Upper lobe of right lung (tissue), 1 donor: ENCODE measurements around the gene ILRUN. TPM values are rescaled to one million over a fixed set of nuclear protein-coding genes. Genes with fewer than 3 reads are reported as not detected.
A peak's percentile ranks its signal among the peaks of the same experiment; 100 is the strongest.

Experiments
- ATAC-seq: fragments of 200-7000 bp; cut with Tn5 transposase; one replicate; pipeline ENCODE4 v1.9.1; 2020; ENCODE audit warnings: mild to moderate bottlenecking, moderate library complexity
- DNase-seq: peaks from one replicate; pipeline ENCODE4 v3.0.0-alpha.2; 2020
- H3K27ac ChIP-seq: fragments of 200-600 bp; one replicate; pipeline ENCODE4 v1.8.0; 2022
- H3K27me3 ChIP-seq: fragments of 200-600 bp; one replicate; pipeline ENCODE4 v1.8.0; 2022; ENCODE audit warnings: mild to moderate bottlenecking
- H3K36me3 ChIP-seq: fragments of 200-600 bp; one replicate; pipeline ENCODE4 v1.8.0; 2022
- H3K4me1 ChIP-seq: fragments of 200-600 bp; one replicate; pipeline ENCODE4 v1.8.0; 2022
- H3K4me3 ChIP-seq: fragments of 200-600 bp; one replicate; pipeline ENCODE4 v1.8.0; 2022; ENCODE audit warnings: mild to moderate bottlenecking
- H3K9me3 ChIP-seq: fragments of 200-600 bp; one replicate; pipeline ENCODE4 v1.8.0; 2022
- intact Hi-C: fragments of 100-400 bp; cut with DNase I; formaldehyde crosslinking; loops from one replicate; pipeline ENCODE4 v1.11.0; 2022
- total RNA-seq: library from RNA; stranded (reverse); fragmentation: NEBNext Ultra II Directional; extraction: Animal tissue kit (Norgen Biotek cat#: 25700); gene quantifications from one replicate; pipeline ENCODE4 v1.2.1, GENCODE V29; 2021
- TF ChIP-seq, protein P1 (sequence below): fragments of 200-600 bp; IDR thresholded peaks from one replicate; pipeline ENCODE4 v1.8.0; 2022; ENCODE audit warnings: antibody characterized with exemption
- donor health status: DM: no; HTN: yes; CAD: no; lungs with severe emphysema.

ILRUN gene
- total RNA-seq, 1 donor from 2014 or later = 101 TPM

- H3K4me3 ChIP-seq = peak overlapping the region; percentile 98
- peak overlapping the region; percentile 96 for H3K27ac ChIP-seq
- no peaks in the 10 kb centered on the region for H3K36me3 ChIP-seq
- intact Hi-C loops = no loop called here
- no peaks in the 10 kb centered on the region for H3K27me3 ChIP-seq
- TF ChIP-seq, protein P1, sequence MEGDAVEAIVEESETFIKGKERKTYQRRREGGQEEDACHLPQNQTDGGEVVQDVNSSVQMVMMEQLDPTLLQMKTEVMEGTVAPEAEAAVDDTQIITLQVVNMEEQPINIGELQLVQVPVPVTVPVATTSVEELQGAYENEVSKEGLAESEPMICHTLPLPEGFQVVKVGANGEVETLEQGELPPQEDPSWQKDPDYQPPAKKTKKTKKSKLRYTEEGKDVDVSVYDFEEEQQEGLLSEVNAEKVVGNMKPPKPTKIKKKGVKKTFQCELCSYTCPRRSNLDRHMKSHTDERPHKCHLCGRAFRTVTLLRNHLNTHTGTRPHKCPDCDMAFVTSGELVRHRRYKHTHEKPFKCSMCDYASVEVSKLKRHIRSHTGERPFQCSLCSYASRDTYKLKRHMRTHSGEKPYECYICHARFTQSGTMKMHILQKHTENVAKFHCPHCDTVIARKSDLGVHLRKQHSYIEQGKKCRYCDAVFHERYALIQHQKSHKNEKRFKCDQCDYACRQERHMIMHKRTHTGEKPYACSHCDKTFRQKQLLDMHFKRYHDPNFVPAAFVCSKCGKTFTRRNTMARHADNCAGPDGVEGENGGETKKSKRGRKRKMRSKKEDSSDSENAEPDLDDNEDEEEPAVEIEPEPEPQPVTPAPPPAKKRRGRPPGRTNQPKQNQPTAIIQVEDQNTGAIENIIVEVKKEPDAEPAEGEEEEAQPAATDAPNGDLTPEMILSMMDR = no peak
- peaks cover 16% of the 10 kb centered on the region for H3K4me1 ChIP-seq
- H3K9me3 ChIP-seq = no peaks in the 10 kb centered on the region
- no peak for DNase-seq
- ATAC-seq = no peak
Measured at GRCh38 chr6:34695729-34696188, 808 bp downstream of the ILRUN start.

- ATAC-seq (no peak), DNase-seq (no peak)
- Histone ChIP-seq H3K27ac (no peak overlapping the region), H3K9me3 (no peaks in the 10 kb centered on the region), H3K36me3 (no peaks in the 10 kb centered on the region), H3K4me1 (peaks cover 16% of the 10 kb centered on the region), H3K4me3 (no peak overlapping the region), H3K27me3 (no peaks in the 10 kb centered on the region)
- TF ChIP-seq, protein P1 = no peak
- intact Hi-C loops = no loop called here
Measured at GRCh38 chr6:34692280-34692679, 4.3 kb downstream of the ILRUN start.

DNA sequence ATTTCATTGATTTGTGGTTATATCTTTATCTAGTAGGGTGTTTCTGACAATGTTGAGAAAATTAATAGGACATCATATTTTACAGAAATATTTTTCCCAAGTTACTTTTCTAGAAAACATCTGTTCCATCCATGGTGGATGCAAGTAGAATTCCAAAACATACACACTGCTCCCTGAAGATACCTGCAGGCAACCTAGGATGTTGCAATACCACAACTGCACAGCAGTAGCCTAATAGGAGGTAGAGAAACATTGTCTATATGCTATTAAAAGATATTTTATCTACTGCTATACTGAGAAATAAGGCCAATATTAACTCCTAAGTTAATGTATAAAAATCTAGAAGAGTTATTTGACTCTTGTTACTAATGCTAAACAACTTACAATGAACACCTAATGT, 6.8 kb downstream of the ILRUN start:
- TF ChIP-seq, protein P1 = no peak
- DNase-seq (no peak), ATAC-seq (no peak)
- H3K9me3 ChIP-seq = no peaks in the 10 kb centered on the region
- H3K27me3 ChIP-seq = no peaks in the 10 kb centered on the region
- intact Hi-C loops = no loop called here
- H3K36me3 ChIP-seq = no peaks in the 10 kb centered on the region
- H3K27ac ChIP-seq = no peak overlapping the region
- H3K4me3 ChIP-seq = no peak overlapping the region
- peaks cover 16% of the 10 kb centered on the region for H3K4me1 ChIP-seq

- Histone ChIP-seq H3K4me3 (no peak overlapping the region), H3K27me3 (no peaks in the 10 kb centered on the region), H3K27ac (no peak overlapping the region), H3K36me3 (no peaks in the 10 kb centered on the region), H3K9me3 (no peaks in the 10 kb centered on the region), H3K4me1 (peaks cover 13% of the 10 kb centered on the region)
- no peak for DNase-seq
- TF ChIP-seq, protein P1 = no peak
- intact Hi-C loops = no loop called here
- ATAC-seq = peak; percentile 49
Measured at GRCh38 chr6:34688956-34689355, 7.6 kb downstream of the ILRUN start.

DNA sequence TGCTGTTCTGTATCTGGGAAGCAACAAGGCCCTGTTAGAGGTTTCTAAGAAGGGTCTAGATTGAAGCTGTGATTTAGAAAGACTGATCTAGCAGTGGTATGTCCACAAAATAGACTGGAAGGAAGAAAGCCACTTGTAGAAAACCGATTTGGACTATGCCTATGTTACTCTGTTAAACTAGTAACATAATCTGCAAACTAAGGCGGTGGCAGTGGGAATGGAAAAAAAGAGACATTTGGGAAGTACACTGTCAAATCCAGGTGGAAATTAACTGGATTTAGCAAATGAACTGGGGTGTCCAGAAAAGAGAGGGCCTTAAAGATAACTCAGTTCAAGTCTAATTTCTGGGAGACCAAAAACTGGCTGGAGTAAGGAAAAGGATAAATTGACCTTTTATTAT, 11.6 kb downstream of the ILRUN start:
- Histone ChIP-seq H3K36me3 (no peaks in the 10 kb centered on the region), H3K4me1 (peaks cover 16% of the 10 kb centered on the region), H3K4me3 (no peak overlapping the region), H3K27ac (no peak overlapping the region), H3K27me3 (no peaks in the 10 kb centered on the region), H3K9me3 (no peaks in the 10 kb centered on the region)
- intact Hi-C loops = no loop called here
- ATAC-seq = no peak
- no peak for DNase-seq
- TF ChIP-seq, protein P1 = no peak

- TF ChIP-seq, protein P1 = no peak
- no peak overlapping the region for H3K4me3 ChIP-seq
- no peak for DNase-seq
- H3K4me1 ChIP-seq = peaks cover 21% of the 10 kb centered on the region
- ATAC-seq = no peak
- no peaks in the 10 kb centered on the region for H3K36me3 ChIP-seq
- H3K27me3 ChIP-seq = no peaks in the 10 kb centered on the region
- H3K27ac ChIP-seq = no peak overlapping the region
- intact Hi-C loops = no loop called here
- H3K9me3 ChIP-seq = no peaks in the 10 kb centered on the region
Measured at GRCh38 chr6:34684364-34684763, 12.2 kb downstream of the ILRUN start.
